Esophagus squamous epithelium (tissue), 5 donors: ENCODE measurements around the gene DTX3. TPM values are rescaled to one million over a fixed set of nuclear protein-coding genes. Genes with fewer than 3 reads are reported as not detected.

Source experiments
- DNase-seq: peaks from one replicate; lab custom pipeline; 2025; lab: John Stamatoyannopoulos, UW
- H3K27ac ChIP-seq, 4 donors: fragments of 200-600 bp; sonication (generic); one replicate each; pipeline ENCODE4 v1.5.1; 2016 to 2019; ENCODE audit warnings: mild to moderate bottlenecking in 1 of 4
- H3K27me3 ChIP-seq, 4 donors: fragments of 200-600 bp; sonication (generic); 1 replicate in 3 of 4; 2 replicates in 1 of 4; pipeline versions ENCODE4 v1.5.1 to v1.6.0; 2017 to 2021; ENCODE audit warnings: antibody characterized with exemption in 1 of 4
- H3K36me3 ChIP-seq, 3 donors: fragments of 200-600 bp; sonication (generic); one replicate each; pipeline ENCODE4 v1.5.1; 2016 to 2019
- H3K4me1 ChIP-seq, 3 donors: fragments of 200-600 bp; sonication (generic); one replicate each; pipeline ENCODE4 v1.5.1; 2017 to 2019
- H3K4me3 ChIP-seq, 4 donors: fragments of 200-600 bp; sonication (generic); 1 replicate in 3 of 4; 2 replicates in 1 of 4; pipeline ENCODE4 v1.5.1; 2016 to 2019; ENCODE audit warnings: mild to moderate bottlenecking in 2 of 4, moderate library complexity in 1 of 4
- H3K9me3 ChIP-seq, 3 donors: fragments of 200-600 bp; sonication (generic); one replicate each; pipeline ENCODE4 v1.5.1; 2016 to 2019
- POLR2A ChIP-seq, 4 donors: fragments of 450-650 bp; IDR thresholded peaks; one replicate each; pipeline ENCODE4 v1.6.1; 2017; ENCODE audit warnings: antibody characterized with exemption in 4 of 4, mild to moderate bottlenecking in 4 of 4, moderate library complexity in 3 of 4
- WGBS, 2 donors: methylation state at CpG; one replicate each; pipeline ENCODE4 v1.1.5; 2018; 5-methylcytosine and 5-hydroxymethylcytosine counted together
- intact Hi-C: fragments of 100-400 bp; cut with DNase I; formaldehyde crosslinking; loops from one replicate; pipeline ENCODE4 v1.15.0; 2022
- total RNA-seq, 4 donors: library from RNA; depleted of rRNA; stranded (reverse); fragments of >200 nt; gene quantifications; one replicate each; pipeline ENCODE4 v1.1.0, GENCODE V29; 2016
- TF ChIP-seq, protein P1 (sequence below), 6 experiments: fragments of 450-650 bp in 4 of 6; fragments of 200-600 bp in 2 of 6; sonication (generic) in 2 of 6; IDR thresholded peaks; one replicate each; pipeline ENCODE4 v1.5.1; 2016 to 2019; ENCODE audit warnings: antibody characterized with exemption in 6 of 6, mild to moderate bottlenecking in 4 of 6, moderate library complexity in 4 of 6
- donor health status: DM: yes; HTN: yes; CAD: no.

The DTX3 gene
- total RNA-seq, 4 donors from 2014 or later: 1.6 to 16.6 (median 5.6) TPM

DNA sequence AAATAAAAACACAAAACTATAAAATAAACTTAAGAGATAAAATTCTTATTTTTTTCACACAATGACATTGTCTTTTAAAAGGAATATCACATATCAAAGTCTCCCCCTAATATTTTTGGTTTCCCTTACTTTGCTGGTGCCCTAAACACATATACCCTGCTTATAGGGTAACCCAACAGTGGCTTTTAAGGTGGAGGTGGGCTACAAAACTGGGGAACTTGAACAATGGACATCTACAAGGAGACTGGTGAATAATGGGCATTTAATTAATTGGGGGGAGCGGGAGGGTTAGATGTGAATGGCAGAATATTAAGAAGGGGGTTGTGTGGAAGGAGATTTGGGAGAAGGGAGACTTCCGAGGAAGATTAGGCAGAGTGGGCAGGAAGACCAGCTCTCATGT lies 18.8 kb downstream of the DTX3 start:
- no peaks in the 10 kb centered on the region for H3K9me3 ChIP-seq
- H3K36me3 ChIP-seq: no peaks in the 10 kb centered on the region
- no peak for DNase-seq
- no peak overlapping the region for H3K27ac ChIP-seq
- no peak for TF ChIP-seq POLR2A (IDR thresholded peaks at IDR 0.05)
- WGBS, 2 donors: 80% methylated on average over 2 of the region's 2 CpGs
- H3K27me3 ChIP-seq: peaks cover 26 to 100% (median 35%) of the 10 kb centered on the region in 4 donors
- intact Hi-C loops: loop anchor here (5.0 kb wide), 1 partner anchor 41 kb away; no protein-coding TSS in a partner anchor
- H3K4me1 ChIP-seq: peaks cover 11 to 43% (median 19%) of the 10 kb centered on the region in 3 donors
- no peak overlapping the region for H3K4me3 ChIP-seq

DNA sequence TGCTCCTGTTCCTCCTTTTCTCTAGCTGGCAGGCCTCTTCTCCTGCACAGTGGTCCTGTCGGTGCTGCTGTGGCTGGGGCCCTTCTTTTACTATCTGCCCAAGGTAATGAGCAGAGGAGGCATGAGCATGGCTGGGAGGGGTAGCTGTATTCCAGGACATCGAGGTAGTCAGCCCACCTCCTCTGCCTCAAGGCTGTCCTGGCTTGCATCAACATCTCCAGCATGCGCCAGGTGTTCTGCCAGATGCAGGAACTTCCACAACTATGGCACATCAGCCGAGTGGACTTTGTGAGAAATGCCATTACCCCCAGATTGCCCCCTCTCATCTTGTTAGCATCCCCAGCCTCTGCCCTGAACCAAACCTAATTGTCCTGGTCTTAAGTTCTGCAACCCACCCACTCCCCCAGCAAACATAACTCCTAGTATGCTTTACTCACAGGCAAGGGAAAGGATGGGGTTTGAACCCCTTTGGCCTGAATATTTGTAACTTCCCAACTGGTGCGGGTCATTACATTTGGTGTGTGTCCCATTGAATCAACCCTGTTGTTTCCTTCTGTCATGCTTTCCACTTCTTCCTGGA lies 19.3 kb downstream of the DTX3 start:
- 71 to 72% methylated on average over 3 to 4 of the region's 5 CpGs for WGBS, 2 donors
- no peak for DNase-seq
- Histone ChIP-seq H3K9me3 (no peaks in the 10 kb centered on the region), H3K27me3 (peaks cover 26 to 100% (median 35%) of the 10 kb centered on the region in 4 donors), H3K4me1 (peaks cover 11 to 43% (median 19%) of the 10 kb centered on the region in 3 donors), H3K4me3 (no peak overlapping the region), H3K36me3 (no peaks in the 10 kb centered on the region), H3K27ac (no peak overlapping the region)
- TF ChIP-seq, protein P1, sequence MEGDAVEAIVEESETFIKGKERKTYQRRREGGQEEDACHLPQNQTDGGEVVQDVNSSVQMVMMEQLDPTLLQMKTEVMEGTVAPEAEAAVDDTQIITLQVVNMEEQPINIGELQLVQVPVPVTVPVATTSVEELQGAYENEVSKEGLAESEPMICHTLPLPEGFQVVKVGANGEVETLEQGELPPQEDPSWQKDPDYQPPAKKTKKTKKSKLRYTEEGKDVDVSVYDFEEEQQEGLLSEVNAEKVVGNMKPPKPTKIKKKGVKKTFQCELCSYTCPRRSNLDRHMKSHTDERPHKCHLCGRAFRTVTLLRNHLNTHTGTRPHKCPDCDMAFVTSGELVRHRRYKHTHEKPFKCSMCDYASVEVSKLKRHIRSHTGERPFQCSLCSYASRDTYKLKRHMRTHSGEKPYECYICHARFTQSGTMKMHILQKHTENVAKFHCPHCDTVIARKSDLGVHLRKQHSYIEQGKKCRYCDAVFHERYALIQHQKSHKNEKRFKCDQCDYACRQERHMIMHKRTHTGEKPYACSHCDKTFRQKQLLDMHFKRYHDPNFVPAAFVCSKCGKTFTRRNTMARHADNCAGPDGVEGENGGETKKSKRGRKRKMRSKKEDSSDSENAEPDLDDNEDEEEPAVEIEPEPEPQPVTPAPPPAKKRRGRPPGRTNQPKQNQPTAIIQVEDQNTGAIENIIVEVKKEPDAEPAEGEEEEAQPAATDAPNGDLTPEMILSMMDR (IDR thresholded peaks at IDR 0.05): no peak
- no peak for TF ChIP-seq POLR2A (IDR thresholded peaks at IDR 0.05)
- intact Hi-C loops: loop anchor here (5.0 kb wide), 1 partner anchor 42 kb away; no protein-coding TSS in a partner anchor

- TF ChIP-seq, protein P1 (IDR thresholded peaks at IDR 0.05): no peak
- no peak for TF ChIP-seq POLR2A (IDR thresholded peaks at IDR 0.05)
- no peaks in the 10 kb centered on the region for H3K36me3 ChIP-seq
- intact Hi-C loops: loop anchor here (5.0 kb wide), 1 partner anchor 42 kb away; no protein-coding TSS in a partner anchor
- no peak overlapping the region for H3K27ac ChIP-seq
- H3K9me3 ChIP-seq: no peaks in the 10 kb centered on the region
- no peak for DNase-seq
- no peak overlapping the region for H3K4me3 ChIP-seq
- 88 to 93% methylated on average over 3 of the region's 8 CpGs for WGBS, 2 donors
- peaks cover 26 to 100% (median 34%) of the 10 kb centered on the region in 4 donors for H3K27me3 ChIP-seq
- H3K4me1 ChIP-seq: peaks cover 11 to 37% (median 15%) of the 10 kb centered on the region in 3 donors
Observed at GRCh38 chr12:57624441-57625220, 20.0 kb downstream of the DTX3 start.

DNA sequence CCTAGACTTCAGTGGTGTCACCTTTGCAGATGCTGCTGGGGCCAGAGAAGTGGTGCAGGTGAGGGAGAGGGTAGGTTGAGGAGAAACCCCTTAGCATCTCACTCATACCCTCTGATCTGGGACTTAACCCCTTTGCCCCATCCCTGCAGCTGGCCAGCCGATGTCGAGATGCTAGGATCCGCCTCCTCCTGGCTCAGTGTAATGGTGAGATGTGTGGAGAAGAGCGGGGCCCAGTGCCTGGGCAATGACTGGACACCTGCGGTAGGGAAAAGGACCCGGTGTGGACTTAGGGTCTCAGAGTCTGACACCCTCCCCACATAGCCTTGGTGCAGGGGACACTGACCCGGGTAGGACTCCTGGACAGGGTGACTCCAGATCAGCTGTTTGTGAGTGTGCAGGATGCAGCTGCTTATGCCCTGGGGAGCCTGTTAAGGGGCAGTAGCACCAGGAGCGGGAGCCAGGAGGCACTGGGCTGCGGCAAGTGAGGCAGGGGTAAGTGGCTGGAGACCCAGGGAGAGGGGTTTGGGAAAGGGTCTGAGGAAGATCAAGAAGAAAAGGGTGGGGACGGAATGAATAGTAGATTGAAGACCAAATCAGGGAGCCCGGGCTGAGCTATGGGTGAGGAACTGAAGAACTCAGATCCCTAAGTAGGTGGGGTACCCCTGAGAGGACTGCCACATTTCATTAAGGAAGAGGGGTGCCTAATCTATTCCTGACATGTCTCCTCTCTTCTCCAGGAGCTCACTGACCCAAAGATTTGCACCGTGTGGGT lies 20.8 kb downstream of the DTX3 start:
- TF ChIP-seq, protein P1 (IDR thresholded peaks at IDR 0.05): no peak
- TF ChIP-seq POLR2A (IDR thresholded peaks at IDR 0.05): no peak
- no peak overlapping the region for H3K27ac ChIP-seq
- peaks cover 22 to 100% (median 27%) of the 10 kb centered on the region in 4 donors for H3K27me3 ChIP-seq
- no peak for DNase-seq
- 72 to 85% methylated on average over 9 to 12 of the region's 12 CpGs for WGBS, 2 donors
- no peak overlapping the region for H3K4me3 ChIP-seq
- no peaks in the 10 kb centered on the region for H3K9me3 ChIP-seq
- intact Hi-C loops: no loop called here
- peaks cover 11 to 30% (median 13%) of the 10 kb centered on the region in 3 donors for H3K4me1 ChIP-seq
- no peaks in the 10 kb centered on the region for H3K36me3 ChIP-seq

- no peaks in the 10 kb centered on the region for H3K9me3 ChIP-seq
- no peak overlapping the region for H3K4me3 ChIP-seq
- intact Hi-C loops: no loop called here
- no peak for DNase-seq
- TF ChIP-seq, protein P1 (IDR thresholded peaks at IDR 0.05): no peak
- peaks cover 5 to 21% (median 7%) of the 10 kb centered on the region in 3 donors for H3K4me1 ChIP-seq
- no peak overlapping the region for H3K27ac ChIP-seq
- peaks cover 15 to 100% (median 19%) of the 10 kb centered on the region in 4 donors for H3K27me3 ChIP-seq
- 40 to 48% methylated on average over 6 to 8 of the region's 13 CpGs for WGBS, 2 donors
- no peaks in the 10 kb centered on the region for H3K36me3 ChIP-seq
Observed at GRCh38 chr12:57626111-57626920, 21.7 kb downstream of the DTX3 start.
